ENCODE data around the gene RCC1. TPM values are rescaled to one million over a fixed set of nuclear protein-coding genes. Genes with fewer than 3 reads are reported as not detected.
"Not testable (repeated sequence)": the region's sequence is repeated elsewhere in the genome, so short reads cannot be mapped to it uniquely, and the experiment has no call there.

The RCC1 gene
- total RNA-seq, 2 experiments from 2014 or later: 120 to 127 TPM

DNA sequence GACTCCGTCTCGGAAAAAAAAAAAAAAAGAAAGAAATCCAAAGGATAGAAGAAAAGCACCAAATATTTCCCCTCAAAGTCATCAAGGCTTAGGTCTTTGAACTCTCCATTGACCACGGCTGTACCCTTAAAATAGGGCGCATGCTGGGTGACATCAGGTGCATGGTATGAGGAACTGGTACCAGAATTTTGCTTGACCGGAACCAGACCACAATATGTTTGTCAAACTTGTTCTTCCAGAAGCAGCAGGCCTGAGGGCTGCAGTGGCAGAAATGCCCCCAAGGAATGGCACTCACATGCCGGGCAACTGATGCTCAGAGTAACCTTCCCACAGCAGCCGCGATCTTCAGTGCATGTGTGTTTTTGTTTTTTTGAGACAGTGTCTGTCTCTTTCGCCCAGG is 21.0 kb downstream of the RCC1 start:
- CTCF ChIA-PET: interaction anchor here (1.0 kb wide), 1 partner anchor 9 kb away, joined by 3 read pairs; no protein-coding TSS in a partner anchor

DNA sequence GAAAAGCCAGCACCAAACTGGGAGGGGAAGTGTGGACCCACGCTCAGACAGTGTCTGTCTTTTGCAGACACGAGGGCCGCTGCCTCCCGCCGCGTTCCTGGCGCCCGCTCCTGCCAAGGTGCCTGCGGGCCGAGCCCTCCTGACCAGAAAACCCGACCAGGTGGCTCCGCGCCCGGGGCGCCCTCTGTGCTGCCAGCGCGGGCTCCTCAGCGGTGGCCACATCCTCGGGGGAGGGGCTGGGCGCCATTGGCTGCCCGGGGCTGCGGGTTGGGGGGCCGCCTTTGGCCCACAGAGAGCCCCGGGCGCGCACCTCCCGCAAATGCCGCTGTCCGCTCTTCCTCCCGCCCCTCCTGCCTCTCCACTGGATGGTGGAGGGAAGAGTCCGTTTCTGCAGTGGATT is 24.6 kb downstream of the RCC1 start:
- CTCF ChIA-PET: no interaction called here

More for the DNA sequence above, 21.0 kb downstream of the RCC1 start:
- POLR2A ChIA-PET: no interaction called here

GRCh38 chr1:28534671-28535070 is 28.8 kb downstream of the RCC1 start:
- ChIA-PET POLR2A (no interaction called here), CTCF (no interaction called here)

More for the DNA sequence above, 24.6 kb downstream of the RCC1 start:
- POLR2A ChIA-PET: no interaction called here

DNA sequence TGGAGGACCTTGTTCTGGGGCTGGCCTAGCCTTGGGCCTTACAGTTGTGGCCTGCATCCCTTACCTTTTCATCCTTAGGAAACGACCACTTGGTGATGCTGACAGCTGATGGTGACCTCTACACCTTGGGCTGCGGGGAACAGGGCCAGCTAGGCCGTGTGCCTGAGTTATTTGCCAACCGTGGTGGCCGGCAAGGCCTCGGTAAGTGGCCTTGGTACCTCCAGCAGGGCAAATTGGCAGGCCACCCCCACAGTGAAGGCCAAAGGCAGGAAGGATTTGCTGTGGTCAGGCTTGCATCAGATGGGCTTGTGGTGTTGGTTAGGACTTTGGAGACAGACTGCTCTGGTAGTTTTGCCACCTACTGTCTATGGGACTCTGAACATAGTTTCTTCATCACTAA is 29.3 kb downstream of the RCC1 start:
- CTCF ChIA-PET: no interaction called here
- POLR2A ChIA-PET: no interaction called here

DNA sequence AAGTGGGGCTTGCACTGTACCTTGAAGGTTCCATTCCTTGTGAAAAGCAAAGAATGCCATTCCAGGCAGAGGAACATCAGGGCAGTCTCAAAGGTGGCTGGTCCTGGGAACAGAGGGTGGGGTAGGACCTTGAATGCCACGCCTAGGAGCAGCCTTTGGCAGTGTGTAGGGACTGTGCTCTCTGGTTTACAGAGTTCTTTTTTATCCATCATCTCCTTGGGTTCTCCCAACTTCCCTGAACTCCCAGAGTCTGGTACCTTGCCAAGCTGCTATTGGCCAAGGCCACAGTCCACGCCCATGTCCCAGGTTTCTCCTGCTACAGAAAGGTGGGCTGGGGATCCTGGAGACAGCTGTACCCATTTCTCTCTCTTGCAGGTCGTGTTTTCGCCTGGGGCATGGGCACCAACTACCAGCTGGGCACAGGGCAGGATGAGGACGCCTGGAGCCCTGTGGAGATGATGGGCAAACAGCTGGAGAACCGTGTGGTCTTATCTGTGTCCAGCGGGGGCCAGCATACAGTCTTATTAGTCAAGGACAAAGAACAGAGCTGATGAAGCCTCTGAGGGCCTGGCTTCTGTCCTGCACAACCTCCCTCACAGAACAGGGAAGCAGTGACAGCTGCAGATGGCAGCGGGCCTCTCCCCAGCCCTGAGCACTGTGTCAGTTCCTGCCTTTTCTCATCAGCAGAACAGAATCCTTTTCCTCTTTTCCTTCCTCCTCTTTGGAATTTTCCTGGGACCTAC is 31.8 kb downstream of the RCC1 start:
- POLR2A ChIA-PET: no interaction called here

GRCh38 chr1:28538286-28538685 is 32.4 kb downstream of the RCC1 start:
- ChIA-PET POLR2A (no interaction called here), CTCF (no interaction called here)

More for the DNA sequence above, 31.8 kb downstream of the RCC1 start:
- CTCF ChIA-PET: no interaction called here

GRCh38 chr1:28540651-28541050 is 34.8 kb downstream of the RCC1 start:
- ChIA-PET CTCF (no interaction called here), POLR2A (interaction anchor here (0.6 kb wide), 1 partner anchor 10 kb away, joined by 3 read pairs; no protein-coding TSS in a partner anchor)

DNA sequence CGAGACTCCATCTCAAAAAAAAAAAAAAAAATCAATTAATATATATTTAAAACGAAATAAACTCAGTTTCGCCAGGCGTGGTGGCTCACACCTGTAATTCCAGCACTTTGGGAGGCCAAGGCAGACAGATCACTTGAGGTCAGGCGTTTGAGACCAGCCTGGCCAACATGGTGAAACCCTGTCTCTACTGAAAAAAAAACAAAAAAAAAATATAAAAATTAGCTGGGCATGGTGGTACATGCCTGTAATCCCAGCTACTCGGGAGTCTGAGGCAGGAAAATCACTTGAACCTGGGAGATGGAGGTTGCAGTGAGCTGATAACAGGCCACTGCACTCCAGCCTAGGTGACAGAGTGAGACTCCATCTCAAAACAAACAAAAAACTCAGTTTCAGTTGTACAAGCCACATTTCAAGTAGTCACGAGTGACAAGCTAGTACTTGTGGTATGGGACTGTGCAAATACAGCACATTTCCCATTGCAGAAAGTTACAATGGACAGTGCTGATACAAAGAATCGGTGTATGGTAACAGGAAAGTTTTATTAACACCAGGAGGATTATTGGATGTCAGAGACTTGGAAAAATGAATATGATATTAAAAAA is 35.7 kb downstream of the RCC1 start:
- POLR2A ChIA-PET: interaction anchor here (0.6 kb wide), 1 partner anchor 10 kb away, joined by 3 read pairs; no protein-coding TSS in a partner anchor
- CTCF ChIA-PET: not testable (repeated sequence)

DNA sequence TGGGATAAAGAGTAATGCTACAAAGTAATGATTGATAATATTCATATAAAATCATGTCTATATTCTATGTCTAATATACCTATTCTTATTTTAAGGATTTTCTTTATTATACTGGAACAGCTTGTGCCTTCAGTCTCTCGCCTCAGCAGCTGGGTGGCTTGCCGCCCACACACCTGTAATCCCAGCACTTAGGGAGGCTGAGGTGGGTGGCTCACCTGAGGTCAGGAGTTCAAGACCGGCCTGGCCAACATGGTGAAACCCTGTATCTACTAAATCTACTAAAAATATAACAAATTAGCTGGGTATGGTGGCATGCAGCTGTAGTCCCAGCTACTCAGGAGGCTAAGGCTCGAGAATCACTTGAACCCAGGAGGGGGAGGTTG is 39.4 kb downstream of the RCC1 start:
- ChIA-PET CTCF (no interaction called here), POLR2A (interaction anchor here (1.3 kb wide), 1 partner anchor 36 kb away, joined by 3 read pairs; no protein-coding TSS in a partner anchor)

GRCh38 chr1:28548318-28548717 is 42.5 kb downstream of the RCC1 start:
- POLR2A ChIA-PET: interaction anchor here (0.6 kb wide), 1 partner anchor 130 kb away, joined by 5 read pairs; no protein-coding TSS in a partner anchor

DNA sequence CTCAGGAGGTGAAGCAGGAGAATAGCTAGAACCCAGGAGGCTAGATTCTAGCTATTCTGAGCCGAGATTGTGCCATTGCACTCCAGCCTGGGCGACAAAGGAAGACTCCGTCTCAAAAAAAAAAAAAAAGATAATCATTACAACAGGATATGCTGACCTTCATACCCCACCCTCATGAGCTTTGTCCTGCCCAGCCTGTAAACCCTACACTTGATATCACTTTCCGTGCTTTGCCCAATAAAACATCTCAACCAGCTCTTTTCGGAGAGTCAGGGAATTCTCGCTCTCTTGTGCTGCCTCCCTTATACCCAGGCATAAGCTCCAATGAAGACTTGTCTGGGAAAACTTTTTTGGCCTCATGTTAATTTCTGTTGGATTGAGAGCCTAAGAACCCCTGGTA is 45.5 kb downstream of the RCC1 start:
- POLR2A ChIA-PET: interaction anchor here (0.5 to 5.8 kb wide), 4 partner anchors 10 to 293 kb away, joined by 3 to 87 read pairs (median 4); no protein-coding TSS in a partner anchor
- CTCF ChIA-PET: interaction anchor here (1.9 kb wide), 1 partner anchor 33 kb away, joined by 5 read pairs; no protein-coding TSS in a partner anchor

More at GRCh38 chr1:28548318-28548717, 42.5 kb downstream of the RCC1 start:
- CTCF ChIA-PET: no interaction called here

- CTCF ChIA-PET: interaction anchor here (0.6 to 2.4 kb wide), 4 partner anchors 25 to 1576 kb away, joined by 3 to 19 read pairs (median 4); no protein-coding TSS in a partner anchor
- POLR2A ChIA-PET: interaction anchor here (0.6 to 5.8 kb wide), 5 partner anchors 27 to 628 kb away, joined by 3 to 87 read pairs (median 7); partner anchors contain the start of genes RNU11 and SRSF4
These were observed 47.2 kb downstream of the RCC1 start, which contains the start of gene TRNAU1AP for GRCh38 chr1:28552758-28553663. Gene TRNAU1AP, plus strand, starts transcription at chr1:28553085. Its CDS starts 26 bp downstream, at chr1:28553111.

DNA sequence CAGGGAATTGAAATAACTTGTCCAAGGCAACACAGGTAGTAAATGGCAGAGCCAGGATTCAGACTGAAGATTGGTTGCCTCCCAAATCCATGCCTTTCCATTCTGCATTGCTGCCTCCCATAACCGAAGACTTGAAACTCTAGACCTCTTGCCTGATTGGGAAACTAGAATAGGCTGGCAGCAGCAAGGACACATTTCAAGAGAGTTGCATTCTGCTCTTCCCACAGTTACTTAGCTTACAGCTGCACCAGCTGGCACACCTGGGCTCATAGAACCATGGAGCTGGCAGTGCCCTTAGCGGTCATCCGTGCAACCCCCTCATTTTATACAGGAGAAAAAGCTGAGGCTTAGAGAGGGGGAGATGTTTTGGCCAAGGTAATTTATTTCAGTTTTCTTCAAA is 55.0 kb downstream of the RCC1 start:
- ChIA-PET POLR2A (no interaction called here), CTCF (no interaction called here)

DNA sequence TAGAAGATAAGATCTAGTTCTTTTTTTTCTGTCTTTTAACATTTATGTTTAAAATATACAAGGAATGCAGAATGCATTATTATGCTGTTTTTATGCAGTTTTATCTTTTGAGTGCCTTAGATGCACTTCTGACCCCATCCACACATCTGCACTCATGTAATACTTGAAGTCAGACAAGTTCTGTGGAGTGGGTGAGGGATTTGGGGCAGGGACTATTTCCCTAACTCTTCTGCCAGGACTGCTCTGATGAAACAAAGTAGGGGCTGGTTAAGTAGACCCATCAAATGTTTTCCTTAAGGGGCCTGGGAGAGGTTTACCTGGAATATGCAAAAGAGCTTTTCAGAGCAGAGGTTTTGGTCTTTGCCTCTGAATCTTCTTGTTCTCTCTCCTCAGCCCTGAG is 58.5 kb downstream of the RCC1 start:
- ChIA-PET POLR2A (interaction anchor here (1.1 kb wide), 1 partner anchor 17 kb away, joined by 3 read pairs; no protein-coding TSS in a partner anchor), CTCF (interaction anchor here (0.6 to 0.7 kb wide), 2 partner anchors 16 to 151 kb away, joined by 3 read pairs; no protein-coding TSS in a partner anchor)

- CTCF ChIA-PET: interaction anchor here (0.7 kb wide), 1 partner anchor 181 kb away, joined by 3 read pairs; no protein-coding TSS in a partner anchor
- POLR2A ChIA-PET: interaction anchor here (0.7 to 1.1 kb wide), 2 partner anchors 17 to 32 kb away, joined by 3 read pairs; no protein-coding TSS in a partner anchor
These were observed 59.2 kb downstream of the RCC1 start for GRCh38 chr1:28565040-28565439.

- CTCF ChIA-PET: no interaction called here
- POLR2A ChIA-PET: interaction anchor here (0.7 kb wide), 1 partner anchor 32 kb away, joined by 3 read pairs; no protein-coding TSS in a partner anchor
These were observed 59.9 kb downstream of the RCC1 start for GRCh38 chr1:28565726-28566125.

- ChIA-PET POLR2A (no interaction called here), CTCF (no interaction called here)
These were observed 61.1 kb downstream of the RCC1 start for GRCh38 chr1:28566931-28567330.

DNA sequence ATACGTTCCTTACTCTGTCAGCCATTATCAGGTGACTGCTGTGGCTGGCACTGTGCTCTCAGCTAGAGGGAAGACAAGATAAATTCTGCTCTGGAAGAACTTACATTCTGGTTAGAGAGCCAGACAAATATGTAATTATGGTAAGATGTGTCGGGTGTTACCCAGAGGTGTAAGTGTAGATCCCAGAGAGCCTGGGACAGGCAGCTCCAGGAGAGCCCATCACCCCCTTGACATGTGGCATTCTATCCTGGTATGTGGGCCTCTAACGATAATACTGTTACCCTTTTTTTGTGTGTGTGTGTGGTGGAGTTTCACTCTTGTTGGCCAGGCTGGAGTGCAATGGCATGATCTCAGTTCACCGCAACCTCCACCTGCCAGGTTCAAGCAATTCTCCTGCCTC is 66.1 kb downstream of the RCC1 start:
- ChIA-PET CTCF (no interaction called here), POLR2A (no interaction called here)

DNA sequence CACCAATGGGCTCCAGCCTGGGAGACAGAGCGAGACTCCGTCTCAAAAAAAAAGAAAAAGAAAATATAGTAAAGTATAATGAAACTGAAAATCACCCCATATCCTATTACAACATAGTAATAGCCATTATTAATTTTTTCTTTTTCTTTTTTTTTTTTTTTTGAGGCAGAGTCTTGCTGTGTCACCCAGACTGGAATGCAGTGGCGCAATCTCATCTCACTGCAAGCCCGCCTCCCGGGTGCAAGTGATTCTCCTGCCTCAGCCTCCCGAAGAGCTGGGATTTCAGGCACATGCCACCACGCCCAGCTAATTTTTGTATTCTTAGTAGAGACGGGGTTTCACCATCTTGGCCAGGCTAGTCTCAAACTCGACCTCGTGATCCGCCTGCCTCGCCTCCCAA is 67.0 kb downstream of the RCC1 start:
- CTCF ChIA-PET: not testable (repeated sequence)
- POLR2A ChIA-PET: interaction anchor here (0.5 kb wide), 1 partner anchor 1409 kb away, joined by 4 read pairs; no protein-coding TSS in a partner anchor

All from activated CD8-positive, alpha-beta memory T cell treated with anti-CD3 and anti-CD28 coated beads for 36 hours (primary cell).